Measurements from ENCODE around the gene TTC27. TPM values are rescaled to one million over a fixed set of nuclear protein-coding genes. Genes with fewer than 3 reads are reported as not detected.

TTC27 gene
- total RNA-seq, 1 donor from 2014 or later, result 12.5 TPM

GRCh38 chr2:32820088-32820487, 192.2 kb downstream of the TTC27 start:
- Histone ChIP-seq H3K36me3 (peaks cover 0 to 9% of the 10 kb centered on the region in 2 donors), H3K4me1 (no peaks in the 10 kb centered on the region), H3K4me3 (no peak overlapping the region), H3K27me3 (no peaks in the 10 kb centered on the region), H3K9me3 (no peaks in the 10 kb centered on the region), H3K27ac (no peak overlapping the region)
- TF ChIP-seq POLR2AphosphoS5 (IDR thresholded peaks at IDR 0.05; ENCODE audit: insufficient read depth in 1 of 2, low read depth in 1 of 2), result no peak
- no peak for TF ChIP-seq POLR2A (IDR thresholded peaks at IDR 0.05)
- TF ChIP-seq, protein P1, sequence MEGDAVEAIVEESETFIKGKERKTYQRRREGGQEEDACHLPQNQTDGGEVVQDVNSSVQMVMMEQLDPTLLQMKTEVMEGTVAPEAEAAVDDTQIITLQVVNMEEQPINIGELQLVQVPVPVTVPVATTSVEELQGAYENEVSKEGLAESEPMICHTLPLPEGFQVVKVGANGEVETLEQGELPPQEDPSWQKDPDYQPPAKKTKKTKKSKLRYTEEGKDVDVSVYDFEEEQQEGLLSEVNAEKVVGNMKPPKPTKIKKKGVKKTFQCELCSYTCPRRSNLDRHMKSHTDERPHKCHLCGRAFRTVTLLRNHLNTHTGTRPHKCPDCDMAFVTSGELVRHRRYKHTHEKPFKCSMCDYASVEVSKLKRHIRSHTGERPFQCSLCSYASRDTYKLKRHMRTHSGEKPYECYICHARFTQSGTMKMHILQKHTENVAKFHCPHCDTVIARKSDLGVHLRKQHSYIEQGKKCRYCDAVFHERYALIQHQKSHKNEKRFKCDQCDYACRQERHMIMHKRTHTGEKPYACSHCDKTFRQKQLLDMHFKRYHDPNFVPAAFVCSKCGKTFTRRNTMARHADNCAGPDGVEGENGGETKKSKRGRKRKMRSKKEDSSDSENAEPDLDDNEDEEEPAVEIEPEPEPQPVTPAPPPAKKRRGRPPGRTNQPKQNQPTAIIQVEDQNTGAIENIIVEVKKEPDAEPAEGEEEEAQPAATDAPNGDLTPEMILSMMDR (IDR thresholded peaks at IDR 0.05), result no peak
- intact Hi-C loops (cut with DNase I), result no loop called here
- no peak for DNase-seq (ENCODE audit: extremely low spot score in 2 of 2)

DNA sequence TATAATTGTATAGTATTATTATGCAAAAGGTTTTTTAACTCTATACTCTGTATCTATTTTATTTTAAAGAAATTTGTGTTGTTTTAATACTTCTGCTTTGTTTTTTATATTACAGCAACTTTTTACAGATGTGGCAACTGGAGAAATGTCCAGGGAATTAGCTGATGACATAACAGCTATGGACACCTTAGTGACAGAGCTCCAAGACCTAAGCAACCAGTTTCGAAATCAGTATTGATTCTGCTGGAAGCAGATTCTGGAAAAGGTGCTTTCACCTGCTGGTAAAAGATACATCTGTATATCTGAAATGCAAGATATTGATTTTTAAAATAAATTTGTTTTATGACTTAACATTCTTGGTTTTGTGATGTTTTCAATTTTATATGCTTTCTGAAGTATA, 192.9 kb downstream of the TTC27 start:
- Histone ChIP-seq H3K9me3 (no peaks in the 10 kb centered on the region), H3K27me3 (no peaks in the 10 kb centered on the region), H3K36me3 (peaks cover 0 to 9% of the 10 kb centered on the region in 2 donors), H3K27ac (no peak overlapping the region), H3K4me3 (no peak overlapping the region), H3K4me1 (no peaks in the 10 kb centered on the region)
- TF ChIP-seq POLR2AphosphoS5 (IDR thresholded peaks at IDR 0.05; ENCODE audit: insufficient read depth in 1 of 2, low read depth in 1 of 2) (no peak), POLR2A (IDR thresholded peaks at IDR 0.05) (no peak)
- TF ChIP-seq, protein P1 (IDR thresholded peaks at IDR 0.05), result no peak
- intact Hi-C loops (cut with DNase I), result no loop called here
- DNase-seq (ENCODE audit: extremely low spot score in 2 of 2), result no peak

- Histone ChIP-seq H3K27ac (no peak overlapping the region), H3K27me3 (no peaks in the 10 kb centered on the region), H3K4me3 (no peak overlapping the region), H3K9me3 (no peaks in the 10 kb centered on the region), H3K36me3 (peaks cover 0 to 4% of the 10 kb centered on the region in 2 donors), H3K4me1 (no peaks in the 10 kb centered on the region)
- DNase-seq (ENCODE audit: extremely low spot score in 2 of 2), result no peak
- intact Hi-C loops (cut with DNase I), result no loop called here
- no peak for TF ChIP-seq POLR2A (IDR thresholded peaks at IDR 0.05)
- TF ChIP-seq POLR2AphosphoS5 (IDR thresholded peaks at IDR 0.05; ENCODE audit: insufficient read depth in 1 of 2, low read depth in 1 of 2), result no peak
- TF ChIP-seq, protein P1 (IDR thresholded peaks at IDR 0.05), result no peak
These were observed 196.4 kb downstream of the TTC27 start for GRCh38 chr2:32824070-32824809.

GRCh38 chr2:32825291-32825712, 197.5 kb downstream of the TTC27 start:
- Histone ChIP-seq H3K9me3 (no peaks in the 10 kb centered on the region), H3K4me1 (no peaks in the 10 kb centered on the region), H3K27me3 (no peaks in the 10 kb centered on the region), H3K36me3 (peaks cover 0 to 4% of the 10 kb centered on the region in 2 donors), H3K27ac (no peak overlapping the region), H3K4me3 (no peak overlapping the region)
- TF ChIP-seq, protein P1 (IDR thresholded peaks at IDR 0.05), result no peak
- TF ChIP-seq POLR2AphosphoS5 (IDR thresholded peaks at IDR 0.05; ENCODE audit: insufficient read depth in 1 of 2, low read depth in 1 of 2) (no peak), POLR2A (IDR thresholded peaks at IDR 0.05) (no peak)
- intact Hi-C loops (cut with DNase I), result no loop called here
- no peak for DNase-seq (ENCODE audit: extremely low spot score in 2 of 2)

DNA sequence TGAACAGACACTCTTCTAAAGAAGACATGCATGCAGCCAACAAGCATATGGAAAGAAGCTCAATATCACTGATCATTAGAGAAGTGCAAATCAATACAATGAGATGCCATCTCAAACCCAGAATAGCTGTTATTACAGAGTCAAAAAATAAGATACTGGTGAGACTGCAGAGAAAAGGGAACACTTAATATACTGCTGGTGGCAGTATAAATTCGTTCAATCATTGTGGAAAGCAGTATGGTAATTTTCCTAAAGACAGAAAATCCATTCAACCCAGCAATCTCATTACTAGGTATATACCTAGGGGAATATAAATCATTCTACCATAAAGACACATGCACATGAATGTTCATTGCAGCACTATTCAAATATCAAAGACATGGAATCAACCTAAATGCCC, 202.3 kb downstream of the TTC27 start:
- Histone ChIP-seq H3K4me3 (no peak overlapping the region), H3K27me3 (no peaks in the 10 kb centered on the region), H3K9me3 (no peaks in the 10 kb centered on the region), H3K4me1 (no peaks in the 10 kb centered on the region), H3K27ac (no peak overlapping the region), H3K36me3 (no peaks in the 10 kb centered on the region)
- TF ChIP-seq POLR2AphosphoS5 (IDR thresholded peaks at IDR 0.05; ENCODE audit: insufficient read depth in 1 of 2, low read depth in 1 of 2) (no peak), POLR2A (IDR thresholded peaks at IDR 0.05) (no peak)
- TF ChIP-seq, protein P1 (IDR thresholded peaks at IDR 0.05), result no peak
- DNase-seq (ENCODE audit: extremely low spot score in 2 of 2), result no peak
- intact Hi-C loops (cut with DNase I), result no loop called here
